Measurements from ENCODE around the gene HORMAD1. TPM values are rescaled to one million over a fixed set of nuclear protein-coding genes. Genes with fewer than 3 reads are reported as not detected.
"Not testable (repeated sequence)": the region's sequence is repeated elsewhere in the genome, so short reads cannot be mapped to it uniquely, and the experiment has no call there.

The HORMAD1 gene
- not detected in 2 replicates for total RNA-seq (2014; rRNA removed; shearing (Covaris generic))

GRCh38 chr1:150720703-150721102, at the start of gene HORMAD1:
Gene HORMAD1 (minus strand): TSS chr1:150720895. CDS start chr1:150719505, 1,390 bp downstream.
- no peak for DNase-seq (ENCODE audit: low read depth)

- DNase-seq (ENCODE audit: low read depth) = not testable (repeated sequence)
These were observed 47.0 kb upstream of the HORMAD1 start for GRCh38 chr1:150767704-150768103.

- not testable (repeated sequence) for DNase-seq (ENCODE audit: low read depth)
These were observed 45.2 kb upstream of the HORMAD1 start for GRCh38 chr1:150765977-150766301.

GRCh38 chr1:150765296-150765976, 44.7 kb upstream of the HORMAD1 start, which contains the start of gene CTSS:
Gene CTSS (minus strand): TSS chr1:150765778. CDS start chr1:150764763, 1,015 bp downstream.
- DNase-seq (ENCODE audit: low read depth) = peak; percentile 19

- DNase-seq (ENCODE audit: low read depth) = peak; percentile 56
These were observed 44.0 kb upstream of the HORMAD1 start for GRCh38 chr1:150764617-150765101.

- no peak for DNase-seq (ENCODE audit: low read depth)
These were observed 42.3 kb upstream of the HORMAD1 start for GRCh38 chr1:150763018-150763417.

- no peak for DNase-seq (ENCODE audit: low read depth)
These were observed 41.9 kb upstream of the HORMAD1 start for GRCh38 chr1:150762552-150762951.

GRCh38 chr1:150761801-150762200, 41.1 kb upstream of the HORMAD1 start:
- no peak for DNase-seq (ENCODE audit: low read depth)

GRCh38 chr1:150760013-150760412, 39.3 kb upstream of the HORMAD1 start:
- DNase-seq (ENCODE audit: low read depth) = no peak

GRCh38 chr1:150753416-150753815, 32.7 kb upstream of the HORMAD1 start:
- no peak for DNase-seq (ENCODE audit: low read depth)

- no peak for DNase-seq (ENCODE audit: low read depth)
These were observed 30.7 kb upstream of the HORMAD1 start for GRCh38 chr1:150751443-150751842.

- DNase-seq (ENCODE audit: low read depth) = no peak
These were observed 29.1 kb upstream of the HORMAD1 start for GRCh38 chr1:150749720-150750311.

- no peak for DNase-seq (ENCODE audit: low read depth)
These were observed 28.4 kb upstream of the HORMAD1 start for GRCh38 chr1:150748878-150749719.

- DNase-seq (ENCODE audit: low read depth) = no peak
These were observed 9.5 kb upstream of the HORMAD1 start for GRCh38 chr1:150730130-150730721.

GRCh38 chr1:150724336-150724735, 3.6 kb upstream of the HORMAD1 start:
- DNase-seq (ENCODE audit: low read depth) = no peak

- DNase-seq (ENCODE audit: low read depth) = no peak
These were observed 597 bp downstream of the HORMAD1 start for GRCh38 chr1:150720098-150720497.

GRCh38 chr1:150718225-150718891, 2.3 kb downstream of the HORMAD1 start:
- DNase-seq (ENCODE audit: low read depth) = no peak

GRCh38 chr1:150709031-150709430, 11.7 kb downstream of the HORMAD1 start:
- DNase-seq (ENCODE audit: low read depth) = not testable (repeated sequence)

GRCh38 chr1:150708595-150708994, 12.1 kb downstream of the HORMAD1 start:
- no peak for DNase-seq (ENCODE audit: low read depth)

- no peak for DNase-seq (ENCODE audit: low read depth)
These were observed 14.6 kb downstream of the HORMAD1 start for GRCh38 chr1:150706091-150706490.

- no peak for DNase-seq (ENCODE audit: low read depth)
These were observed 17.3 kb downstream of the HORMAD1 start for GRCh38 chr1:150703427-150703826.
